ENCODE results near the gene APOL1. TPM values are rescaled to one million over a fixed set of nuclear protein-coding genes. Genes with fewer than 3 reads are reported as not detected.

Gene APOL1
- total and polyA plus RNA-seq, 9 of the 15 experiments (the other 6 are each of a cell fraction or from before 2014, with no cell fraction given) = 2.5 to 9.7 (median 5.6) TPM

GRCh38 chr22:36282328-36282831 is 29.4 kb downstream of the APOL1 start (continued):
- TF ChIP-seq E2F1 (CRISPR knock-in tag; IDR thresholded peaks at IDR 0.05) = no peak
- TF ChIP-seq ZNF318 (IDR thresholded peaks at IDR 0.05; ENCODE audit: borderline replicate concordance in 1 of 2, low read depth in 1 of 2) = no peak
- no peak for TF ChIP-seq SRSF1 (IDR thresholded peaks at IDR 0.05; ENCODE audit: low read depth, low read length)
- no peak for TF ChIP-seq SFPQ (IDR thresholded peaks at IDR 0.05; ENCODE audit: low read depth, low read length)
- TF ChIP-seq ELF4 (CRISPR knock-in tag; IDR thresholded peaks at IDR 0.05) = no peak
- no peak for TF ChIP-seq EP300 (IDR thresholded peaks at IDR 0.05; ENCODE audit: low read length)
- no peak for TF ChIP-seq KLF13 (tag; IDR thresholded peaks at IDR 0.05; ENCODE audit: borderline replicate concordance, low read depth)
- TF ChIP-seq RAD21 (CRISPR knock-in tag; conservative IDR thresholded peaks at IDR 0.05 in 1 of 2, IDR thresholded peaks at IDR 0.05 in 1 of 2) = no peak
- no peak for TF ChIP-seq ZNF398 (CRISPR knock-in tag; IDR thresholded peaks at IDR 0.05)
- no peak for TF ChIP-seq PURB (CRISPR knock-in tag; IDR thresholded peaks at IDR 0.05; ENCODE audit: low read depth)
- no peak for TF ChIP-seq EGR1 (conservative IDR thresholded peaks at IDR 0.05)
- TF ChIP-seq ELK1 (CRISPR knock-in tag; IDR thresholded peaks at IDR 0.05) = no peak

All from K562 (cell line).